CD8-positive, alpha-beta memory T cell (primary cell): ENCODE measurements around the gene OXCT1. TPM values are rescaled to one million over a fixed set of nuclear protein-coding genes. Genes with fewer than 3 reads are reported as not detected.
"Not testable (repeated sequence)": the region's sequence is repeated elsewhere in the genome, so short reads cannot be mapped to it uniquely, and the experiment has no call there.

Source experiments
- CTCF ChIA-PET: fragments of 350-600 bp; sonication (Branson Sonifier 250); formaldehyde crosslinking; loops from one replicate; lab custom pipeline; 2021; ENCODE audit warnings: antibody characterized with exemption; lab: Charles Lee
- POLR2A ChIA-PET: fragments of 350-600 bp; sonication (Branson Sonifier 250); formaldehyde crosslinking; loops from one replicate; lab custom pipeline; 2021; ENCODE audit warnings: antibody characterized with exemption; lab: Charles Lee
- DNase-seq, 5 donors: peaks; one replicate each; pipeline versions ENCODE4 v3.0.0 to v3.0.0-alpha.2; 2020 to 2022; ENCODE audit warnings: mixed read lengths in 1 of 5
- H3K27ac ChIP-seq: one replicate; pipeline ENCODE4 v1.7.0; 2013; ENCODE audit warnings: low read depth, mild to moderate bottlenecking, low read length, moderate library complexity
- H3K27me3 ChIP-seq: 2 replicates; pipeline ENCODE4 v1.7.0; 2013; ENCODE audit warnings: low read length, mild to moderate bottlenecking; ENCODE audit not compliant: insufficient read depth, poor library complexity, severe bottlenecking
- H3K36me3 ChIP-seq: 2 replicates; pipeline ENCODE4 v1.7.0; 2013; ENCODE audit warnings: mild to moderate bottlenecking, low read length, moderate library complexity; ENCODE audit not compliant: insufficient read depth
- H3K4me1 ChIP-seq: 2 replicates; pipeline ENCODE4 v1.7.0; 2013; ENCODE audit warnings: mild to moderate bottlenecking, low read length, moderate library complexity; ENCODE audit not compliant: insufficient read depth
- H3K4me3 ChIP-seq: 2 replicates; pipeline ENCODE4 v1.7.0; 2013; ENCODE audit warnings: mild to moderate bottlenecking, low read length
- H3K9me3 ChIP-seq: 2 replicates; pipeline ENCODE4 v1.7.0; 2013; ENCODE audit warnings: mild to moderate bottlenecking, low read length
- H3K27ac Mint-ChIP-seq, 8 donors: one replicate each; pipeline ENCODE4 v1.8.0; 2020 to 2021; ENCODE audit warnings: mixed read lengths in 8 of 8, mild to moderate bottlenecking in 6 of 8, inconsistent platforms in 3 of 8, moderate library complexity in 3 of 8
- H3K27me3 Mint-ChIP-seq, 2 donors: one replicate each; pipeline ENCODE4 v1.8.0; 2020 to 2021; ENCODE audit warnings: mixed read lengths in 2 of 2, mild to moderate bottlenecking in 1 of 2, moderate library complexity in 1 of 2
- H3K36me3 Mint-ChIP-seq, 3 donors: one replicate each; pipeline ENCODE4 v1.8.0; 2020 to 2021; ENCODE audit warnings: mixed read lengths in 3 of 3, inconsistent platforms in 1 of 3, mild to moderate bottlenecking in 1 of 3
- H3K4me1 Mint-ChIP-seq, 3 donors: one replicate each; pipeline ENCODE4 v1.8.0; 2020 to 2021; ENCODE audit warnings: mixed read lengths in 3 of 3, inconsistent platforms in 1 of 3, mild to moderate bottlenecking in 1 of 3
- H3K4me3 Mint-ChIP-seq, 7 donors: one replicate each; pipeline ENCODE4 v1.8.0; 2020 to 2021; ENCODE audit warnings: mixed read lengths in 7 of 7, mild to moderate bottlenecking in 6 of 7, moderate library complexity in 4 of 7, inconsistent platforms in 2 of 7
- H3K9me3 Mint-ChIP-seq, 5 donors: one replicate each; pipeline ENCODE4 v1.8.0; 2020 to 2022; ENCODE audit warnings: mixed read lengths in 5 of 5, mild to moderate bottlenecking in 3 of 5, moderate library complexity in 2 of 5, inconsistent platforms in 1 of 5
- polyA plus RNA-seq: library from polyadenylated mRNA; unstranded; fragments of 300-500 nt; fragmentation: Illumina TruSeq; gene quantifications from one replicate; pipeline ENCODE4 v1.2.3, GENCODE V29; 2021
- total RNA-seq, 2 experiments: library from RNA; stranded (reverse); gene quantifications; one replicate each; pipeline ENCODE4 v1.2.3, GENCODE V29; 2021

Gene OXCT1
- total and polyA plus RNA-seq, 3 experiments from 2014 or later = 25.6 to 117 (median 111) TPM

DNA sequence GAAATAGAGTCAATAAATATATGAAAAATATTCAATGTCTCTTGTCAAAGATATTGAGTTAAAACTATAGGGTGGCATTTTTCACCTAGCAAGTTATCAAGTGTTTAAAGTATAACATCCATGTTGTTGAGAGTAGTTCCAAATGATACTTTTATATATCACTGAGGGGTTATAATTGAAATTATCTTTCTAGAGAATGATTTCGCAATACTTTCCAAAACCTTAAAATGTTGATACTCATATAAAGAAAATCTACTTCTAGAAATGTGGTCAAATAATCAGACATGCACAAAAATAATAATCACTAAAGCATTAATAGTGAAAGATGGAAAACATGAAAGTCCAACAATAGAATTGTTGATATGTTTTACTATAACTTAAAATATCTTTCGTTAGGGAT lies 50.1 kb downstream of the OXCT1 start:
- no peaks in the 10 kb centered on the region for H3K36me3 ChIP-seq
- Mint-ChIP-seq H3K36me3 (peaks cover 0 to 23% (median 20%) of the 10 kb centered on the region in 3 donors), H3K27me3 (no peaks in the 10 kb centered on the region), H3K4me3 (no peak overlapping the region), H3K27ac (no peak overlapping the region), H3K9me3 (no peaks in the 10 kb centered on the region), H3K4me1 (peaks cover 19 to 45% (median 35%) of the 10 kb centered on the region in 3 donors)
- ChIA-PET CTCF (no interaction called here), POLR2A (no interaction called here)
- DNase-seq = no peak
- H3K27ac ChIP-seq = no peak overlapping the region
- H3K27me3 ChIP-seq = no peaks in the 10 kb centered on the region
- no peak overlapping the region for H3K4me3 ChIP-seq
- no peaks in the 10 kb centered on the region for H3K4me1 ChIP-seq
- H3K9me3 ChIP-seq = no peaks in the 10 kb centered on the region

GRCh38 chr5:41817625-41818301 lies 52.5 kb downstream of the OXCT1 start:
- Histone ChIP-seq H3K4me3 (no peak overlapping the region), H3K36me3 (no peaks in the 10 kb centered on the region), H3K27ac (no peak overlapping the region), H3K27me3 (no peaks in the 10 kb centered on the region), H3K4me1 (no peaks in the 10 kb centered on the region), H3K9me3 (no peaks in the 10 kb centered on the region)
- Mint-ChIP-seq H3K4me1 (peaks cover 26 to 58% (median 43%) of the 10 kb centered on the region in 3 donors), H3K36me3 (peaks cover 3 to 19% (median 16%) of the 10 kb centered on the region in 3 donors), H3K27me3 (no peaks in the 10 kb centered on the region), H3K27ac (peak overlapping the region in 1 of 8 donors; percentile 17), H3K9me3 (no peaks in the 10 kb centered on the region), H3K4me3 (no peak overlapping the region)
- DNase-seq = no peak
- ChIA-PET POLR2A (no interaction called here), CTCF (no interaction called here)

GRCh38 chr5:41815663-41816229 lies 54.5 kb downstream of the OXCT1 start:
- Mint-ChIP-seq H3K27me3 (no peaks in the 10 kb centered on the region), H3K36me3 (peaks cover 3 to 24% (median 11%) of the 10 kb centered on the region in 3 donors)
- CTCF ChIA-PET = no interaction called here

GRCh38 chr5:41815261-41815660 lies 55.0 kb downstream of the OXCT1 start:
- Histone ChIP-seq H3K4me3 (no peak overlapping the region), H3K4me1 (no peaks in the 10 kb centered on the region), H3K27ac (no peak overlapping the region), H3K27me3 (no peaks in the 10 kb centered on the region), H3K36me3 (no peaks in the 10 kb centered on the region), H3K9me3 (no peaks in the 10 kb centered on the region)
- no peak for DNase-seq
- ChIA-PET CTCF (no interaction called here), POLR2A (no interaction called here)
- H3K9me3 Mint-ChIP-seq = no peaks in the 10 kb centered on the region
- no peak overlapping the region for H3K27ac Mint-ChIP-seq
- H3K4me3 Mint-ChIP-seq = no peak overlapping the region
- peaks cover 33 to 75% (median 53%) of the 10 kb centered on the region in 3 donors for H3K4me1 Mint-ChIP-seq
- peaks cover 3 to 24% (median 11%) of the 10 kb centered on the region in 3 donors for H3K36me3 Mint-ChIP-seq
- H3K27me3 Mint-ChIP-seq = no peaks in the 10 kb centered on the region

More at GRCh38 chr5:41815663-41816229, 54.5 kb downstream of the OXCT1 start:
- Histone ChIP-seq H3K4me3 (no peak overlapping the region), H3K27ac (no peak overlapping the region), H3K27me3 (no peaks in the 10 kb centered on the region), H3K36me3 (no peaks in the 10 kb centered on the region), H3K4me1 (no peaks in the 10 kb centered on the region), H3K9me3 (no peaks in the 10 kb centered on the region)
- POLR2A ChIA-PET = no interaction called here
- DNase-seq = no peak
- peaks cover 33 to 73% (median 51%) of the 10 kb centered on the region in 3 donors for H3K4me1 Mint-ChIP-seq
- H3K27ac Mint-ChIP-seq = no peak overlapping the region
- H3K9me3 Mint-ChIP-seq = no peaks in the 10 kb centered on the region
- H3K4me3 Mint-ChIP-seq = no peak overlapping the region

GRCh38 chr5:41814306-41814705 lies 55.9 kb downstream of the OXCT1 start:
- H3K27ac ChIP-seq, H3K9me3 ChIP-seq, POLR2A ChIA-PET, H3K36me3 ChIP-seq, H3K27ac Mint-ChIP-seq, H3K4me3 ChIP-seq, H3K4me3 Mint-ChIP-seq, H3K27me3 Mint-ChIP-seq, DNase-seq, H3K4me1 ChIP-seq, H3K27me3 ChIP-seq, CTCF ChIA-PET, H3K9me3 Mint-ChIP-seq: not testable (repeated sequence)
- Mint-ChIP-seq H3K4me1 (peaks cover 41 to 78% (median 63%) of the 10 kb centered on the region in 3 donors), H3K36me3 (peaks cover 3 to 21% (median 13%) of the 10 kb centered on the region in 3 donors)

GRCh38 chr5:41812156-41812555 lies 58.1 kb downstream of the OXCT1 start:
- Histone ChIP-seq H3K4me3 (no peak overlapping the region), H3K4me1 (no peaks in the 10 kb centered on the region), H3K27ac (no peak overlapping the region), H3K36me3 (no peaks in the 10 kb centered on the region), H3K27me3 (no peaks in the 10 kb centered on the region), H3K9me3 (no peaks in the 10 kb centered on the region)
- H3K4me3 Mint-ChIP-seq = no peak overlapping the region
- no peaks in the 10 kb centered on the region for H3K9me3 Mint-ChIP-seq
- ChIA-PET POLR2A (no interaction called here), CTCF (no interaction called here)
- DNase-seq = no peak
- H3K27me3 Mint-ChIP-seq = no peaks in the 10 kb centered on the region
- H3K4me1 Mint-ChIP-seq = peaks cover 42 to 68% (median 62%) of the 10 kb centered on the region in 3 donors
- peaks cover 3 to 21% (median 13%) of the 10 kb centered on the region in 3 donors for H3K36me3 Mint-ChIP-seq
- H3K27ac Mint-ChIP-seq = peak overlapping the region in 2 of 8 donors; percentile 2 to 13

DNA sequence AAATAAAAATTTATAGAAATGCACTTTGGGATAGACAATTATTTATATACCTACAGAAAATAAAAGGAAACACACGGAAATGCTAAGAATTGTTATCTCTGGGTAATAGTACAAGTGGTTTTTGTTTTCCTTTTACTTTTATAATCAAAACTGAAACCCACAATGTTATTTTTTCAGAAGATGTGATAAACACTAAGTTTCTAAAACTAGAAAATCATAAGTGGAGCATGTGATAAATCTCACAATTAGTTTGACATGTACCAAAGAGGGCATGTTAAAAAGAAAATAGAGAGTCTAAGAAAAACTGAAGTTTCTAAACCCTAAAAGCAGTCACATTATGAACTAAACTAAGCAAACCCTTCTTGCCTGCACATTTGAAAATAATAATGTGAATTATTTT lies 61.1 kb downstream of the OXCT1 start:
- peak overlapping the region in 1 of 7 donors; percentile 7 for H3K4me3 Mint-ChIP-seq
- peak overlapping the region in 5 of 8 donors; percentile 7 to 61 (median 19) for H3K27ac Mint-ChIP-seq
- Histone ChIP-seq H3K4me1 (no peaks in the 10 kb centered on the region), H3K27ac (no peak overlapping the region), H3K4me3 (no peak overlapping the region), H3K9me3 (no peaks in the 10 kb centered on the region), H3K36me3 (peaks cover 12% of the 10 kb centered on the region), H3K27me3 (no peaks in the 10 kb centered on the region)
- no peak for DNase-seq
- CTCF ChIA-PET = no interaction called here
- H3K9me3 Mint-ChIP-seq = no peaks in the 10 kb centered on the region
- POLR2A ChIA-PET = interaction anchor here (0.6 kb wide), 1 partner anchor 1143 kb away, joined by 3 read pairs; no protein-coding TSS in a partner anchor
- H3K27me3 Mint-ChIP-seq = no peaks in the 10 kb centered on the region
- peaks cover 8 to 49% (median 25%) of the 10 kb centered on the region in 3 donors for H3K36me3 Mint-ChIP-seq
- peaks cover 37 to 53% (median 50%) of the 10 kb centered on the region in 3 donors for H3K4me1 Mint-ChIP-seq

DNA sequence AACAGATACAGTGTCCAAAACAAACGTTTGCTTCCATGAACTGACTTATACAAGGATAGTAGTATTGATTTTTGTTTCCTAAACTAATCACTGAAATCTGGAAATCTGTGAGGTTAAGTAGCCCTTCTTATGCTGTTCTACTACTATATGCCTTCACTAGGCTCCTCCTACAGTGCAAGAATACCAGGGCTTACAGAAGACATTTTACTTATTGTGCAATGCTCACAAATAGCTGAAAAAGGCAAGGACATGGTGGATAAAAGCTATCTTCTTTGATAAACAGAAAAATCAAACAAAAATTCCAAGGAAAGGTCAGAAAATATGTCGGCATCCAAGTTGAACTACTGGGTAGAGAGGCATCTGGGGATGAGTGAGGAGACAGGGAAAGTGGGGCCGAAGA lies 61.9 kb downstream of the OXCT1 start:
- CTCF ChIA-PET = no interaction called here
- no peak overlapping the region for H3K4me3 ChIP-seq
- Mint-ChIP-seq H3K9me3 (no peaks in the 10 kb centered on the region), H3K27ac (peak overlapping the region in 1 of 8 donors; percentile 61), H3K27me3 (no peaks in the 10 kb centered on the region), H3K4me3 (no peak overlapping the region), H3K4me1 (peaks cover 31 to 49% (median 46%) of the 10 kb centered on the region in 3 donors), H3K36me3 (peaks cover 8 to 55% (median 30%) of the 10 kb centered on the region in 3 donors)
- POLR2A ChIA-PET = no interaction called here
- H3K9me3 ChIP-seq = no peaks in the 10 kb centered on the region
- no peak overlapping the region for H3K27ac ChIP-seq
- H3K4me1 ChIP-seq = no peaks in the 10 kb centered on the region
- H3K36me3 ChIP-seq = peaks cover 20% of the 10 kb centered on the region
- no peaks in the 10 kb centered on the region for H3K27me3 ChIP-seq
- DNase-seq = no peak
